K562 (cell line): ENCODE results near the gene NKD1. TPM values are rescaled to one million over a fixed set of nuclear protein-coding genes. Genes with fewer than 3 reads are reported as not detected.

Source experiments
- ATAC-seq: fragments of 200-7000 bp; cut with Tn5 transposase; 3 replicates; pipeline ENCODE4 v1.9.1; 2020; ENCODE audit warnings: moderate library complexity
- BruUV-seq: library from RNA; stranded (reverse); fragments of 400-500 nt; replicated peaks from 2 replicates; lab custom pipeline; 2021; lab: Mats Ljungman, UMichigan
- CTCF ChIA-PET: fragments of 300-600 bp; formaldehyde crosslinking; extraction: SDS; loops from one replicate; lab custom pipeline; 2021; ENCODE audit warnings: low intra/inter-chr PET ratio; lab: Yijun Ruan, JAX
- POLR2A ChIA-PET: fragments of 300-600, 350-650 bp; sonication (Branson Sonifier 250); formaldehyde crosslinking; extraction: SDS; loops from one replicate; lab custom pipeline; 2021; ENCODE audit warnings: antibody characterized with exemption, inconsistent platforms; lab: Yijun Ruan, JAX
- DNase-seq, 4 experiments: peaks; one replicate each; pipeline versions ENCODE4 v3.0.0 to v3.0.0-alpha.2; 2011 to 2018; ENCODE audit warnings: low spot score in 3 of 4, mixed read lengths in 3 of 4; ENCODE audit errors: extremely low read depth in 1 of 4
- FAIRE-seq: peaks from 2 replicates; lab custom pipeline; 2011; peaks lifted over from hg19 to GRCh38; lab: Jason Lieb, UNC
- H2AFZ ChIP-seq: 2 replicates; pipeline ENCODE4 v1.6.0; 2011; ENCODE audit warnings: low read depth, low read length, control low read depth, inconsistent platforms
- H3K27ac ChIP-seq: fragments of 200-600 bp; 3 replicates; pipeline ENCODE4 v1.8.0; 2011; ENCODE audit warnings: low read depth, mild to moderate bottlenecking, control low read depth, inconsistent platforms, low read length, moderate library complexity, mixed read lengths; ENCODE audit errors: extremely low read depth
- H3K27me3 ChIP-seq, 2 experiments: fragments of 300-600 bp in 1 of 2; 2 replicates in 1 of 2; 3 replicates in 1 of 2; pipeline versions ENCODE4 v1.6.0 to v1.8.0; 2011; ENCODE audit warnings: inconsistent platforms in 2 of 2, low read length in 2 of 2, mild to moderate bottlenecking in 1 of 2, mixed read lengths in 1 of 2, moderate library complexity in 1 of 2; ENCODE audit not compliant: control insufficient read depth in 2 of 2, insufficient read depth in 2 of 2
- H3K36me3 ChIP-seq: fragments of 300-600 bp; 3 replicates; pipeline ENCODE4 v1.8.0; 2011; ENCODE audit warnings: mild to moderate bottlenecking, low read length, inconsistent platforms; ENCODE audit not compliant: control insufficient read depth, insufficient read depth
- H3K4me1 ChIP-seq, 2 experiments: fragments of 200-600 bp in 1 of 2; replicated peaks in 1 of 2; 2 replicates in 1 of 2; 3 replicates in 1 of 2; pipeline versions ENCODE4 v1.5.1 to v1.8.0; 2011; ENCODE audit warnings: inconsistent platforms in 2 of 2, low read length in 2 of 2, mild to moderate bottlenecking in 1 of 2, mixed read lengths in 1 of 2, moderate library complexity in 1 of 2; ENCODE audit not compliant: control insufficient read depth in 2 of 2, insufficient read depth in 2 of 2
- H3K4me2 ChIP-seq: 2 replicates; pipeline ENCODE4 v1.6.1; 2011; ENCODE audit warnings: low read length, control low read depth, inconsistent platforms, mixed read lengths; ENCODE audit not compliant: insufficient read depth
- H3K4me3 ChIP-seq: fragments of 200-600 bp; sonication (generic), shearing (Covaris generic); 2 replicates; pipeline ENCODE4 v1.5.1; 2016; ENCODE audit warnings: control low read depth, inconsistent platforms
- H3K79me2 ChIP-seq: fragments of 200-600 bp; 3 replicates; pipeline ENCODE4 v1.8.0; 2011; ENCODE audit warnings: low read length, inconsistent platforms; ENCODE audit not compliant: control insufficient read depth, insufficient read depth
- H3K9ac ChIP-seq, 2 experiments: 2 replicates each; pipeline versions ENCODE4 v1.6.0 to v1.6.1; 2011; ENCODE audit warnings: low read depth in 2 of 2, low read length in 2 of 2, control low read depth in 1 of 2, inconsistent platforms in 1 of 2, mild to moderate bottlenecking in 1 of 2, mixed read lengths in 1 of 2; ENCODE audit not compliant: insufficient read depth in 1 of 2
- H3K9me1 ChIP-seq: one replicate; pipeline ENCODE4 v1.6.0; 2011; ENCODE audit warnings: inconsistent platforms, mild to moderate bottlenecking, low read length, moderate library complexity; ENCODE audit not compliant: control insufficient read depth, insufficient read depth
- H3K9me3 ChIP-seq: replicated peaks from 2 replicates; pipeline ENCODE4 v1.5.1; 2011; ENCODE audit warnings: low read depth, low read length, inconsistent platforms; ENCODE audit not compliant: control insufficient read depth, insufficient read depth
- H4K20me1 ChIP-seq: replicated peaks from 2 replicates; pipeline ENCODE4 v1.6.1; 2011; ENCODE audit warnings: low read length, inconsistent platforms, mixed read lengths; ENCODE audit not compliant: control insufficient read depth, insufficient read depth
- CREB3 ChIP-seq: fragments of 450-650 bp; conservative IDR thresholded peaks from 2 replicates; pipeline ENCODE4 v1.6.1; 2016; ENCODE audit warnings: missing genetic modification characterization, low read depth, mild to moderate bottlenecking, missing compliant biosample characterization, moderate library complexity
- EP300 ChIP-seq: IDR thresholded peaks from 2 replicates; pipeline ENCODE4 v1.6.1; 2012; ENCODE audit warnings: low read length, improper control_type of control experiment
- EZH2 ChIP-seq: IDR thresholded peaks from 2 replicates; pipeline ENCODE4 v1.6.1; 2012; ENCODE audit warnings: low read depth, mild to moderate bottlenecking, inconsistent platforms, low read length, borderline replicate concordance
- FOSL1 ChIP-seq: fragments of 200-800 bp; sonication (Bioruptor generic); conservative IDR thresholded peaks from 2 replicates; pipeline ENCODE4 v1.6.1; 2016; ENCODE audit warnings: missing genetic modification characterization, missing compliant biosample characterization
- NR4A1 ChIP-seq, 2 experiments: fragments of 250-450 bp in 1 of 2; fragments of 450-650 bp in 1 of 2; sonication (Bioruptor Pico) in 1 of 2; IDR thresholded peaks; 2 replicates each; pipeline versions ENCODE4 v1.4.0 to v1.6.1; 2016 to 2020; ENCODE audit warnings: mild to moderate bottlenecking in 2 of 2, missing compliant biosample characterization in 1 of 2, missing genetic modification characterization in 1 of 2, moderate library complexity in 1 of 2
- RBM22 ChIP-seq: fragments of 200-400 bp; formaldehyde crosslinking; IDR thresholded peaks from 2 replicates; pipeline ENCODE4 v1.6.1; 2018; ENCODE audit warnings: low read length, low read depth; ENCODE audit not compliant: poor library complexity, severe bottlenecking
- RBM34 ChIP-seq: fragments of 200-400 bp; formaldehyde crosslinking; IDR thresholded peaks from 2 replicates; pipeline ENCODE4 v1.6.1; 2018; ENCODE audit warnings: low read length, borderline replicate concordance; ENCODE audit not compliant: insufficient read depth
- RBM39 ChIP-seq: fragments of 200-400 bp; formaldehyde crosslinking; optimal IDR thresholded peaks from 2 replicates; pipeline ENCODE3; 2018; ENCODE audit warnings: low read depth, low read length
- RNF2 ChIP-seq: sonication (generic); IDR thresholded peaks from 2 replicates; pipeline ENCODE4 v1.6.1; 2016
- SMARCB1 ChIP-seq: IDR thresholded peaks from 2 replicates; pipeline ENCODE4 v1.6.1; 2011; ENCODE audit warnings: improper control_type of control experiment, low read depth; ENCODE audit not compliant: insufficient read length
- SP2 ChIP-seq: IDR thresholded peaks from 2 replicates; pipeline ENCODE4 v1.6.1; 2011; ENCODE audit warnings: mild to moderate bottlenecking, low read depth, low read length, moderate library complexity; ENCODE audit not compliant: poor library complexity, severe bottlenecking; ENCODE audit errors: extremely low read depth
- TAF9B ChIP-seq: fragments of 450-650 bp; IDR thresholded peaks from 2 replicates; pipeline ENCODE4 v1.6.1; 2018; ENCODE audit warnings: mild to moderate bottlenecking; ENCODE audit not compliant: partially characterized antibody
- TBL1XR1 ChIP-seq, 2 experiments: IDR thresholded peaks; 2 replicates each; pipeline ENCODE4 v1.6.1; 2012; ENCODE audit warnings: improper control_type of control experiment in 2 of 2, low read length in 2 of 2, mild to moderate bottlenecking in 1 of 2
- XRCC4 ChIP-seq: IDR thresholded peaks from one replicate; pipeline ENCODE4 v1.6.1; 2011; ENCODE audit not compliant: insufficient read depth, insufficient read length; ENCODE audit errors: extremely low read depth
- ZNF134 ChIP-seq: fragments of 250-450 bp; sonication (Bioruptor Pico); conservative IDR thresholded peaks from 2 replicates; pipeline ENCODE4 v1.4.0; 2020
- ZNF41 ChIP-seq: fragments of 250-450 bp; sonication (Bioruptor Pico); conservative IDR thresholded peaks from 2 replicates; pipeline ENCODE4 v1.4.0; 2020; ENCODE audit warnings: mild to moderate bottlenecking
- ZNF583 ChIP-seq: fragments of 250-450 bp; sonication (Bioruptor Pico); IDR thresholded peaks from 2 replicates; pipeline ENCODE4 v1.4.0; 2020
- ZNF76 ChIP-seq: fragments of 250-450 bp; sonication (Bioruptor Pico); IDR thresholded peaks from 2 replicates; pipeline ENCODE4 v1.4.0; 2020; ENCODE audit warnings: mild to moderate bottlenecking, moderate library complexity, borderline replicate concordance
- WGBS: fragments of 100-300 bp; shearing (Covaris generic); methylation state at CpG from one replicate; pipeline ENCODE4 v1.1.6; 2016; ENCODE audit warnings: low coverage, mixed read lengths; ENCODE audit not compliant: insufficient coverage; ENCODE audit errors: missing lambda C conversion rate; 5-methylcytosine and 5-hydroxymethylcytosine counted together
- in situ Hi-C: fragments of 300-500 bp; cut with MboI; formaldehyde crosslinking; loops from 4 replicates; pipeline ENCODE4 v1.15.0; 2018; ENCODE audit warnings: inconsistent platforms, mixed read lengths
- intact Hi-C: fragments of 100-400 bp; cut with micrococcal nuclease; formaldehyde crosslinking; loops from 2 replicates; pipeline ENCODE4 v1.14.2; 2022
- polyA plus RNA-seq, 8 experiments: library from polyadenylated mRNA; depleted of rRNA in 4 of 8; stranded (reverse) in 5 of 8; unstranded in 3 of 8; fragments of >200 nt; fragmentation: Nextera tagmentation in 2 of 8; fragmentation: Illumina TruSeq in 1 of 8; extraction: Ambion mirVana in 2 of 8; extraction: Trizol in 1 of 8; gene quantifications; 2 replicates each; pipeline versions ENCODE4 v1.2.1 to v1.2.3, GENCODE V29; 2011 to 2014; ENCODE audit warnings: inconsistent platforms in 1 of 8, missing spikeins in 1 of 8
- total RNA-seq, 7 experiments: library from RNA; depleted of rRNA in 6 of 7; stranded (reverse); fragments of >200 nt in 6 of 7; fragmentation: Illumina TruSeq in 2 of 7; extraction: Trizol in 2 of 7; gene quantifications; 2 replicates each; pipeline versions ENCODE4 v1.2.1 to v1.2.3, GENCODE V29; 2011 to 2021; ENCODE audit warnings: low replicate concordance in 1 of 7
- TF ChIP-seq, protein P1 (sequence below): fragments of 450-650 bp; IDR thresholded peaks from 2 replicates; pipeline ENCODE4 v1.6.1; 2016; ENCODE audit warnings: antibody characterized with exemption
- TF ChIP-seq, protein P2 (sequence below): sonication (generic); formaldehyde crosslinking; IDR thresholded peaks from 2 replicates; pipeline ENCODE4 v1.8.1; 2023; ENCODE audit warnings: mild to moderate bottlenecking, missing genetic modification reagents, moderate library complexity

NKD1 gene
- total and polyA plus RNA-seq, 9 of the 15 experiments (the other 6 are each of a cell fraction or from before 2014, with no cell fraction given): under 0.01 to 0.24 (median 0.04) TPM; not detected in 2

DNA sequence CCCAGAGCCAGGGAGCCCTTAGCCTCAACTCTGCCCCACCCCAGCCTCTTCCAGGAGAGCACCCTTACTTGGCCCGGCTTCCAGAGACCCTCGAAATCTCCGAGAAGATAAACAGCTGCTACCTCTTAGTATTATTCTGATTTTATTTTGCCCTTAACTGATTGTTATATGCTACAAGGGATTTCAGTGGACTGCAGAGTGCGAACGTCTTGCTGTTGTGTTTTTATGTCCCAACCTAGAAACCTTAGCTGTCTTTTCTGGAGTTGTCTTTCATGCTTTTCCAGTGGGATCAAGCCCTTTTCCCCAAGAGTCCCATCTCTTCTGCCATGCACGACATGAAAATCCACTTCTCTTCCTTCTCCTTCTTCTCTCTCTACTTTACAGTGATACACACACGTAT is 85.9 kb downstream of the NKD1 start:
- no peak overlapping the region for H3K9ac ChIP-seq
- CTCF ChIA-PET: no interaction called here
- in situ Hi-C loops (no loop called here), intact Hi-C loops (no loop called here)
- FAIRE-seq (no peak), ATAC-seq (no peak), DNase-seq (no peak)
- no TSS peak for BruUV-seq
- H4K20me1 ChIP-seq: no peaks in the 10 kb centered on the region
- POLR2A ChIA-PET: no interaction called here
- H3K9me1 ChIP-seq: no peaks in the 10 kb centered on the region
- peaks cover 5 to 41% of the 10 kb centered on the region in 2 experiments; a peak in 4 of 5 replicates for H3K27me3 ChIP-seq
- 3% methylated on average over 7 of the region's 7 CpGs for WGBS
- H3K4me2 ChIP-seq: no peak overlapping the region
- H3K4me1 ChIP-seq: peaks cover 0 to 7% of the 10 kb centered on the region in 2 experiments; a peak in 2 of 5 replicates
- no peak overlapping the region for H3K27ac ChIP-seq
- no peak overlapping the region for H2AFZ ChIP-seq
- H3K9me3 ChIP-seq: no peaks in the 10 kb centered on the region
- H3K79me2 ChIP-seq: no peaks in the 10 kb centered on the region
- no peaks in the 10 kb centered on the region for H3K36me3 ChIP-seq
- H3K4me3 ChIP-seq: no peak overlapping the region
- TF ChIP-seq TBL1XR1 (IDR thresholded peaks at IDR 0.05; ENCODE audit: low read length in 2 of 2) (no peak), RBM39 (no peak), NR4A1 (CRISPR knock-in tag; IDR thresholded peaks at IDR 0.05) (no peak), NR4A1 (tag; IDR thresholded peaks at IDR 0.05) (no peak), ZNF76 (CRISPR knock-in tag) (no peak), XRCC4 (no peak), SP2 (no peak), RBM22 (no peak), EP300 (no peak), CREB3 (tag) (no peak), EZH2 (no peak), ZNF41 (CRISPR knock-in tag) (no peak), SMARCB1 (no peak), TAF9B (no peak), FOSL1 (no peak), ZNF583 (CRISPR knock-in tag) (no peak), RNF2 (no peak), RBM34 (no peak), ZNF134 (CRISPR knock-in tag) (no peak)
- TF ChIP-seq, protein P1, sequence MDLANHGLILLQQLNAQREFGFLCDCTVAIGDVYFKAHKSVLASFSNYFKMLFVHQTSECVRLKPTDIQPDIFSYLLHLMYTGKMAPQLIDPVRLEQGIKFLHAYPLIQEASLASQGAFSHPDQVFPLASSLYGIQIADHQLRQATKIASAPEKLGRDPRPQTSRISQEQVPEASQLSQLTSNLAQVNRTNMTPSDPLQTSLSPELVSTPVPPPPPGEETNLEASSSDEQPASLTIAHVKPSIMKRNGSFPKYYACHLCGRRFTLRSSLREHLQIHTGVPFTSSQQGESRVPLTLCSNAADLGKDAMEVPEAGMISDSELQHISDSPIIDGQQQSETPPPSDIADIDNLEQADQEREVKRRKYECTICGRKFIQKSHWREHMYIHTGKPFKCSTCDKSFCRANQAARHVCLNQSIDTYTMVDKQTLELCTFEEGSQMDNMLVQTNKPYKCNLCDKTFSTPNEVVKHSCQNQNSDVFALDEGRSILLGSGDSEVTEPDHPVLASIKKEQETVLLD: no peak
- TF ChIP-seq, protein P2, sequence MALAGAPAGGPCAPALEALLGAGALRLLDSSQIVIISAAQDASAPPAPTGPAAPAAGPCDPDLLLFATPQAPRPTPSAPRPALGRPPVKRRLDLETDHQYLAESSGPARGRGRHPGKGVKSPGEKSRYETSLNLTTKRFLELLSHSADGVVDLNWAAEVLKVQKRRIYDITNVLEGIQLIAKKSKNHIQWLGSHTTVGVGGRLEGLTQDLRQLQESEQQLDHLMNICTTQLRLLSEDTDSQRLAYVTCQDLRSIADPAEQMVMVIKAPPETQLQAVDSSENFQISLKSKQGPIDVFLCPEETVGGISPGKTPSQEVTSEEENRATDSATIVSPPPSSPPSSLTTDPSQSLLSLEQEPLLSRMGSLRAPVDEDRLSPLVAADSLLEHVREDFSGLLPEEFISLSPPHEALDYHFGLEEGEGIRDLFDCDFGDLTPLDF: no peak
